Measurements from ENCODE around the gene VWA5B1. TPM values are rescaled to one million over a fixed set of nuclear protein-coding genes. Genes with fewer than 3 reads are reported as not detected.

VWA5B1 gene
- total RNA-seq, 4 donors from 2014 or later = 0.12 TPM; not detected in 3

DNA sequence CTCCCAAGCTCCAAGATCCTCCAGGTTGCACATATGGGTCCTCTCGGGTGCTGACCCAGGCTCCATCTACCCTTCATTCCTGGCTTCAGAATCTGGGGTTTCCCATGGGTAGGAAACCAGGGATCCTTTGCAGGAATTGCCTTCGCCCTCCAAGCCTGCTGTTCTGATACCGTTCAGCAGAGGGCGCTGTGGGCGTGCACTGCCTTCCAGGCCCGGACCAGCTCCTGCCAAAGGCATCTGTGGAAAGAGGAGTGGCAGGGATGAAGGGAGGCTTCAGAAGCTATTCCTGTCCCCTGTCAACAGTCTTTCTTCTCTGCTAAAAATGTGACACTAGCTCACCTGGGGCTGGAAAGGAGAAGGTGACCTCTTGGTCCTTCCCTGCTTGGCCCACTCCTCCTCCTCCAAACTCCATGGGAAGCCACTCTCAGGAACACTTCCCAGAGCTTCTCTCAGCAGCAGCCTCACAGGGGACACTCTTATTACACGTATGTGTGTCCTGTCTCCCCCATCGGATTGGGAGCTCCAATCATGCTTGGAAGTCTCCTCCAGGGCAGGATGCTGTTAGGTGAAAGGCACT lies 71.2 kb downstream of the VWA5B1 start:
- TF ChIP-seq POLR2AphosphoS5 (IDR thresholded peaks at IDR 0.05) = no peak
- no peak for TF ChIP-seq POLR2A (IDR thresholded peaks at IDR 0.05)
- no peak for TF ChIP-seq EP300 (IDR thresholded peaks at IDR 0.05)
- TF ChIP-seq, protein P1, sequence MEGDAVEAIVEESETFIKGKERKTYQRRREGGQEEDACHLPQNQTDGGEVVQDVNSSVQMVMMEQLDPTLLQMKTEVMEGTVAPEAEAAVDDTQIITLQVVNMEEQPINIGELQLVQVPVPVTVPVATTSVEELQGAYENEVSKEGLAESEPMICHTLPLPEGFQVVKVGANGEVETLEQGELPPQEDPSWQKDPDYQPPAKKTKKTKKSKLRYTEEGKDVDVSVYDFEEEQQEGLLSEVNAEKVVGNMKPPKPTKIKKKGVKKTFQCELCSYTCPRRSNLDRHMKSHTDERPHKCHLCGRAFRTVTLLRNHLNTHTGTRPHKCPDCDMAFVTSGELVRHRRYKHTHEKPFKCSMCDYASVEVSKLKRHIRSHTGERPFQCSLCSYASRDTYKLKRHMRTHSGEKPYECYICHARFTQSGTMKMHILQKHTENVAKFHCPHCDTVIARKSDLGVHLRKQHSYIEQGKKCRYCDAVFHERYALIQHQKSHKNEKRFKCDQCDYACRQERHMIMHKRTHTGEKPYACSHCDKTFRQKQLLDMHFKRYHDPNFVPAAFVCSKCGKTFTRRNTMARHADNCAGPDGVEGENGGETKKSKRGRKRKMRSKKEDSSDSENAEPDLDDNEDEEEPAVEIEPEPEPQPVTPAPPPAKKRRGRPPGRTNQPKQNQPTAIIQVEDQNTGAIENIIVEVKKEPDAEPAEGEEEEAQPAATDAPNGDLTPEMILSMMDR (IDR thresholded peaks at IDR 0.05) = peak in 2 of 4 experiments; percentile 54 to 65
- 41% methylated on average over 4 of the region's 8 CpGs; no CpG with 5 or more reads in 1 of the 2 donors for WGBS, 2 donors (ENCODE audit: low coverage in 1 of 2)
- H3K4me1 ChIP-seq = peaks cover 0 to 32% (median 19%) of the 10 kb centered on the region in 3 donors
- no peaks in the 10 kb centered on the region for H3K36me3 ChIP-seq
- H3K27ac ChIP-seq = no peak overlapping the region
- ATAC-seq = peak; percentile 47
- H3K4me3 ChIP-seq = no peak overlapping the region
- H3K9me3 ChIP-seq = no peaks in the 10 kb centered on the region
- H3K27me3 ChIP-seq = peaks cover 66% of the 10 kb centered on the region

DNA sequence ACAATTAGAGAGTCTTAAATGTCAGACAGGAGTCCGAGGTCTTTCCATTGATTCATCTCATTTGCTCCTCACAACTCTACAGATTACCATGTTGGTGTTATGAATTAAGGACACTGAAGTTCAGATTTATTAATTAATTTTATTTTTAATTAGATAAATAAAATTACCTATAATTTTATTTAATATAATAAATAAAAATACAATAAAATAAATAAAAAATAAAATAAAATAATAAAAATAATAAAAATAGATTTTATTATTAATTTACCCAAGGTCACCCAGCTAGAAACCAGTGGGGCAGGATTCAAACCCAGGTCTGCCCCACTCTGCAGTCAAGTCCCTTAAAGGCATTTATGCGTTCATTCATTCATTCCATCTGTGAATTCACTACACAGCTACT lies 72.2 kb downstream of the VWA5B1 start:
- Histone ChIP-seq H3K36me3 (no peaks in the 10 kb centered on the region), H3K27ac (no peak overlapping the region), H3K27me3 (peaks cover 76% of the 10 kb centered on the region), H3K4me3 (no peak overlapping the region), H3K4me1 (peaks cover 0 to 39% (median 20%) of the 10 kb centered on the region in 3 donors), H3K9me3 (no peaks in the 10 kb centered on the region)
- 92 to 100% methylated on average over 1 to 2 of the region's 2 CpGs for WGBS, 2 donors (ENCODE audit: low coverage in 1 of 2)
- ATAC-seq = no peak
- TF ChIP-seq, protein P1 (IDR thresholded peaks at IDR 0.05) = no peak
- TF ChIP-seq POLR2AphosphoS5 (IDR thresholded peaks at IDR 0.05) (no peak), EP300 (IDR thresholded peaks at IDR 0.05) (no peak), POLR2A (IDR thresholded peaks at IDR 0.05) (no peak)

GRCh38 chr1:20365421-20366055 lies 74.9 kb downstream of the VWA5B1 start:
- H3K4me1 ChIP-seq = peaks cover 0 to 23% (median 8%) of the 10 kb centered on the region in 3 donors
- 26 to 80% methylated on average over 1 to 11 of the region's 12 CpGs for WGBS, 2 donors (ENCODE audit: low coverage in 1 of 2)

DNA sequence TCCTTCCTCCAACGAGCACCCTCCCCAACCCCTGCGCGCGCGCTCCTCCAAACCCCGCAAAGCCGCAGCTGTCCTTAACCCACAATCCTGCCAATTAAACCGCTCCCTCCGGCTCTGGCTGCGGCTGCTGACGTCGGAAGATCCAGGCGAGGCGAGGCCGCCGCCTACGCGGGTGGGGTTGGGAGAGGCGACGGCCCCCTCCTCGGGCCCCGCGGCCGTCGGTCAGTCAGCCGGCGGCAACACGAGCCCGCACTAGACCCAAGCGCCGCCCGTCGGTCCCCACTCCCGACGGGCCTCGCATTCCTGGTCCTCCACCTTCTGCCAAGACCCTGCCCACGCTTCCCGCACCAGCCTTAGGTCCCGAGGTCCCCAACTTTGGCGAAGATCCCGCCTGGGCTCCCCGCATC lies 75.4 kb downstream of the VWA5B1 start:
- Histone ChIP-seq H3K27ac (no peak overlapping the region), H3K4me3 (peak overlapping the region in 1 of 2 donors; percentile 43), H3K9me3 (no peaks in the 10 kb centered on the region), H3K36me3 (no peaks in the 10 kb centered on the region), H3K27me3 (peaks cover 99% of the 10 kb centered on the region), H3K4me1 (peaks cover 0 to 23% (median 8%) of the 10 kb centered on the region in 3 donors)
- no peak for TF ChIP-seq EP300 (IDR thresholded peaks at IDR 0.05)
- TF ChIP-seq, protein P1 (IDR thresholded peaks at IDR 0.05) = no peak
- no peak for TF ChIP-seq POLR2AphosphoS5 (IDR thresholded peaks at IDR 0.05)
- TF ChIP-seq POLR2A (IDR thresholded peaks at IDR 0.05) = no peak
- WGBS, 2 donors (ENCODE audit: low coverage in 1 of 2) = no CpG with 5 or more reads among the region's 42 CpGs
- ATAC-seq = no peak

More at GRCh38 chr1:20365421-20366055, 74.9 kb downstream of the VWA5B1 start:
- no peak for ATAC-seq
- peaks cover 99% of the 10 kb centered on the region for H3K27me3 ChIP-seq
- TF ChIP-seq POLR2AphosphoS5 (IDR thresholded peaks at IDR 0.05) (no peak), POLR2A (IDR thresholded peaks at IDR 0.05) (no peak), EP300 (IDR thresholded peaks at IDR 0.05) (no peak)
- TF ChIP-seq, protein P1 (IDR thresholded peaks at IDR 0.05) = no peak
- no peak overlapping the region for H3K27ac ChIP-seq
- H3K4me3 ChIP-seq = no peak overlapping the region
- H3K36me3 ChIP-seq = no peaks in the 10 kb centered on the region
- H3K9me3 ChIP-seq = no peaks in the 10 kb centered on the region

Data from gastroesophageal sphincter (tissue), 4 donors.